Upper lobe of left lung (tissue), 4 donors: ENCODE results near the gene ERN2.

Experiments used
- EP300 ChIP-seq, 4 donors: sonication (generic); formaldehyde crosslinking; IDR thresholded peaks; one replicate each; pipeline ENCODE4 v1.5.1; 2017; ENCODE audit warnings: antibody characterized with exemption in 4 of 4, control low read depth in 2 of 4
- POLR2A ChIP-seq, 4 donors: fragments of 450-650 bp; IDR thresholded peaks; one replicate each; pipeline ENCODE4 v1.5.1; 2016 to 2017; ENCODE audit warnings: antibody characterized with exemption in 4 of 4, mild to moderate bottlenecking in 2 of 4
- POLR2AphosphoS5 ChIP-seq, 2 donors: sonication (generic); formaldehyde crosslinking; IDR thresholded peaks; one replicate each; pipeline ENCODE4 v1.5.1; 2017; ENCODE audit warnings: antibody characterized with exemption in 2 of 2
- TF ChIP-seq, protein P1 (sequence below), 6 experiments: fragments of 450-650 bp in 4 of 6; fragments of 200-600 bp in 2 of 6; sonication (generic) in 2 of 6; IDR thresholded peaks; one replicate each; pipeline ENCODE4 v1.5.1; 2016 to 2019; ENCODE audit warnings: antibody characterized with exemption in 6 of 6

DNA sequence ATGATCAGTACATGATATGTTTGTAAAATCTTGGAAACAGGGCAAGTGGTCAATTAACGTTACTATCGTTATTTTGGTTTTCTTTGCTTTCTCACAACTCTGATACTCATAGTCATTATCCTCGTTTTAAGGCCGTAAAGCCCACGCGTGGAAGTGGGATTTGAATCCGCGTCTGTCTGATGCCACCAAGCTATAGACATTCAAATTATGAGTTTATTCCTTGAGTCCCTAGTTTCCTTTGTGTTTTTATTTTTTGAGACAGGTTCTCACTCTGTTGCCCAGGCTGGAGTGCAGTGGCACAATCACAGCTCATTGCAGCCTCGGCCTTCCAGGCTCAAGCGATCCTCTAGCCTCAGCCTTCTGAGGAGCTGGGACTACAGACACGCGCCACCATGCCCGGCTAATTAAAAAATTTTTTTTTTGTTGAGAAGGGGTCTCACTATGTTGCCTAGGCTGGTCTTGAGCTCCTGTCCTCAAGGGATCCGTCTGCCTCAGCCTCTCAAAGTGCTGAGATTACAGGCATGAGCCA lies 70.7 kb downstream of the ERN2 start:
- TF ChIP-seq, protein P1, sequence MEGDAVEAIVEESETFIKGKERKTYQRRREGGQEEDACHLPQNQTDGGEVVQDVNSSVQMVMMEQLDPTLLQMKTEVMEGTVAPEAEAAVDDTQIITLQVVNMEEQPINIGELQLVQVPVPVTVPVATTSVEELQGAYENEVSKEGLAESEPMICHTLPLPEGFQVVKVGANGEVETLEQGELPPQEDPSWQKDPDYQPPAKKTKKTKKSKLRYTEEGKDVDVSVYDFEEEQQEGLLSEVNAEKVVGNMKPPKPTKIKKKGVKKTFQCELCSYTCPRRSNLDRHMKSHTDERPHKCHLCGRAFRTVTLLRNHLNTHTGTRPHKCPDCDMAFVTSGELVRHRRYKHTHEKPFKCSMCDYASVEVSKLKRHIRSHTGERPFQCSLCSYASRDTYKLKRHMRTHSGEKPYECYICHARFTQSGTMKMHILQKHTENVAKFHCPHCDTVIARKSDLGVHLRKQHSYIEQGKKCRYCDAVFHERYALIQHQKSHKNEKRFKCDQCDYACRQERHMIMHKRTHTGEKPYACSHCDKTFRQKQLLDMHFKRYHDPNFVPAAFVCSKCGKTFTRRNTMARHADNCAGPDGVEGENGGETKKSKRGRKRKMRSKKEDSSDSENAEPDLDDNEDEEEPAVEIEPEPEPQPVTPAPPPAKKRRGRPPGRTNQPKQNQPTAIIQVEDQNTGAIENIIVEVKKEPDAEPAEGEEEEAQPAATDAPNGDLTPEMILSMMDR (IDR thresholded peaks at IDR 0.05): no peak
- no peak for TF ChIP-seq POLR2A (IDR thresholded peaks at IDR 0.05)
- TF ChIP-seq POLR2AphosphoS5 (IDR thresholded peaks at IDR 0.05): no peak
- TF ChIP-seq EP300 (IDR thresholded peaks at IDR 0.05): no peak
